ENCODE results near the gene PYM1. TPM values are rescaled to one million over a fixed set of nuclear protein-coding genes. Genes with fewer than 3 reads are reported as not detected.
A peak's percentile ranks its signal among the peaks of the same experiment; 100 is the strongest.
"Not testable (repeated sequence)": the region's sequence is repeated elsewhere in the genome, so short reads cannot be mapped to it uniquely, and the experiment has no call there.

Gene PYM1
- total RNA-seq, 1 experiment from 2014 or later: 24.8 TPM

GRCh38 chr12:55923648-55924047 lies 4.0 kb downstream of the PYM1 start:
- H4K20me1 ChIP-seq (ENCODE audit: insufficient read depth); H2AFZ ChIP-seq (ENCODE audit: low read depth, low read length, poor library complexity, severe bottlenecking); H3K9me3 ChIP-seq (ENCODE audit: control insufficient read depth in 1 of 2, insufficient read depth in 1 of 2, low read depth in 1 of 2, low read length in 2 of 2); BruUV-seq (replicated peaks); H3K27ac ChIP-seq (ENCODE audit: low read depth, low read length); POLR2A ChIA-PET; RAD21 ChIA-PET (ENCODE audit: low non-redundant PET in 1 of 2, low total read pairs in 2 of 2, uncharacterized antibody in 2 of 2, unreplicated experiment in 2 of 2); H3K27me3 ChIP-seq (ENCODE audit: insufficient read depth, low read length); intact Hi-C loops (cut with micrococcal nuclease); H3K4me2 ChIP-seq (ENCODE audit: low read length); CTCF ChIA-PET; H3K9ac ChIP-seq (ENCODE audit: low read length); H3K9me2 ChIP-seq (ENCODE audit: insufficient read depth); H3K4me3 ChIP-seq (replicated peaks in 1 of 2; ENCODE audit: low read depth in 1 of 2, low read length in 2 of 2); DNase-seq (ENCODE audit: low read depth, low spot score); H3K36me3 ChIP-seq (ENCODE audit: control insufficient read depth in 1 of 2, insufficient read depth in 2 of 2, low read length in 2 of 2); ATAC-seq: not testable (repeated sequence)
- Histone ChIP-seq H3K4me1 (ENCODE audit: control insufficient read depth in 1 of 2, insufficient read depth in 2 of 2, low read length in 2 of 2) (peaks cover 16 to 46% of the 10 kb centered on the region in 2 experiments), H3K79me2 (ENCODE audit: insufficient read depth, low read length) (peaks cover 85% of the 10 kb centered on the region)

- no peaks in the 10 kb centered on the region for H3K27me3 ChIP-seq (ENCODE audit: insufficient read depth, low read length)
- H3K9me3 ChIP-seq (ENCODE audit: control insufficient read depth in 1 of 2, insufficient read depth in 1 of 2, low read depth in 1 of 2, low read length in 2 of 2): no peaks in the 10 kb centered on the region
- POLR2A ChIA-PET: interaction anchor here (1.7 to 1.8 kb wide), 2 partner anchors 93 to 104 kb away, joined by 4 to 6 read pairs; partner anchors contain the start of genes DNAJC14, ORMDL2 and SARNP
- H3K36me3 ChIP-seq (ENCODE audit: control insufficient read depth in 1 of 2, insufficient read depth in 2 of 2, low read length in 2 of 2): 0 out of 4 replicates have a peak, but pooled peaks cover 0 to 2% of the 10 kb centered on the region in 2 experiments
- peaks cover 15 to 44% of the 10 kb centered on the region in 2 experiments for H3K4me1 ChIP-seq (ENCODE audit: control insufficient read depth in 1 of 2, insufficient read depth in 2 of 2, low read length in 2 of 2)
- no peak for DNase-seq (ENCODE audit: low read depth, low spot score)
- no peak for ATAC-seq
- CTCF ChIA-PET: interaction anchor here (1.7 kb wide), 1 partner anchor 101 kb away, joined by 6 read pairs; no protein-coding TSS in a partner anchor
- H4K20me1 ChIP-seq (ENCODE audit: insufficient read depth): no peaks in the 10 kb centered on the region
- RAD21 ChIA-PET (ENCODE audit: low non-redundant PET in 1 of 2, low total read pairs in 2 of 2, uncharacterized antibody in 2 of 2, unreplicated experiment in 2 of 2): no interaction called here
- H3K79me2 ChIP-seq (ENCODE audit: insufficient read depth, low read length): peaks cover 83% of the 10 kb centered on the region
- no peak overlapping the region for H3K9ac ChIP-seq (ENCODE audit: low read length)
- BruUV-seq (replicated peaks): no TSS peak
- H3K4me3 ChIP-seq (replicated peaks in 1 of 2; ENCODE audit: low read depth in 1 of 2, low read length in 2 of 2): no peak overlapping the region
- intact Hi-C loops (cut with micrococcal nuclease): no loop called here
- no peaks in the 10 kb centered on the region for H3K9me2 ChIP-seq (ENCODE audit: insufficient read depth)
- TF ChIP-seq FOSL1 (IDR thresholded peaks at IDR 0.05; ENCODE audit: low read depth) (0 out of 2 replicates have a peak, but pooled peaks have one; percentile 14), EZH2 (IDR thresholded peaks at IDR 0.05) (no peak), ZFX (IDR thresholded peaks at IDR 0.05) (no peak), RAD21 (IDR thresholded peaks at IDR 0.05; ENCODE audit: low read depth) (no peak)
- H2AFZ ChIP-seq (ENCODE audit: low read depth, low read length, poor library complexity, severe bottlenecking): no peak overlapping the region
- H3K4me2 ChIP-seq (ENCODE audit: low read length): no peak overlapping the region
- H3K27ac ChIP-seq (ENCODE audit: low read depth, low read length): no peak overlapping the region
Observed at GRCh38 chr12:55922126-55922525, 5.6 kb downstream of the PYM1 start.

- Histone ChIP-seq H3K79me2 (ENCODE audit: insufficient read depth, low read length) (peaks cover 80% of the 10 kb centered on the region), H3K4me1 (ENCODE audit: control insufficient read depth in 1 of 2, insufficient read depth in 2 of 2, low read length in 2 of 2) (peaks cover 27 to 58% of the 10 kb centered on the region in 2 experiments), H3K4me2 (ENCODE audit: low read length) (peak overlapping the region; percentile 39)
- DNase-seq (ENCODE audit: low read depth, low spot score); BruUV-seq (replicated peaks); H2AFZ ChIP-seq (ENCODE audit: low read depth, low read length, poor library complexity, severe bottlenecking); H3K27ac ChIP-seq (ENCODE audit: low read depth, low read length); H3K4me3 ChIP-seq (replicated peaks in 1 of 2; ENCODE audit: low read depth in 1 of 2, low read length in 2 of 2); RAD21 ChIA-PET (ENCODE audit: low non-redundant PET in 1 of 2, low total read pairs in 2 of 2, uncharacterized antibody in 2 of 2, unreplicated experiment in 2 of 2); intact Hi-C loops (cut with micrococcal nuclease); H3K9me2 ChIP-seq (ENCODE audit: insufficient read depth); H3K27me3 ChIP-seq (ENCODE audit: insufficient read depth, low read length); H3K9me3 ChIP-seq (ENCODE audit: control insufficient read depth in 1 of 2, insufficient read depth in 1 of 2, low read depth in 1 of 2, low read length in 2 of 2); H3K9ac ChIP-seq (ENCODE audit: low read length); CTCF ChIA-PET; H3K36me3 ChIP-seq (ENCODE audit: control insufficient read depth in 1 of 2, insufficient read depth in 2 of 2, low read length in 2 of 2); H4K20me1 ChIP-seq (ENCODE audit: insufficient read depth): not testable (repeated sequence)
- POLR2A ChIA-PET: interaction anchor here (0.7 kb wide), 1 partner anchor 133 kb away, joined by 5 read pairs; no protein-coding TSS in a partner anchor
- peak; percentile 67 for ATAC-seq
Observed at GRCh38 chr12:55919032-55919431, 8.7 kb downstream of the PYM1 start.

Data from HCT116 (cell line).